ENCODE measurements around the gene HMGN5.

HMGN5 gene

DNA sequence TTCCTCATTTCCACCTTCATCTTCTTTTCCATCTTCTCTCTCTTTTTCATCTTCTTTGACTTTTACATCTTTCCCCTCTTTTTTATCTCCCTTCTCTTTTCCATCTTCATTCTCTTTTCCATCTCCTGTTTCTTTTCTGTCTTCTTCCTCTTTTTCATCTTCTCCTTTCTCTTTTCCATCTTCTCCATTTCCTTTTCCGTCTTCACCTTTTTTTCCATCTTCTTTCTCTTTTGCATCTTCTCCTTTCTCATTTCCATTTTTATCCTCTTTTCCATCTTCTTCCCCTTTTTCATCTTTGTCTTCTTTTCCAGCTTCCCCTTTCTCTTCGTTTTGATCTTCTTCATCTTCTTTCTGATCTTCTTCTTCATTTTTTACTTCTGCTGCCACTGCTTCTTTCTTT lies 87.0 kb downstream of the HMGN5 start:
- DNase-seq = no peak

DNA sequence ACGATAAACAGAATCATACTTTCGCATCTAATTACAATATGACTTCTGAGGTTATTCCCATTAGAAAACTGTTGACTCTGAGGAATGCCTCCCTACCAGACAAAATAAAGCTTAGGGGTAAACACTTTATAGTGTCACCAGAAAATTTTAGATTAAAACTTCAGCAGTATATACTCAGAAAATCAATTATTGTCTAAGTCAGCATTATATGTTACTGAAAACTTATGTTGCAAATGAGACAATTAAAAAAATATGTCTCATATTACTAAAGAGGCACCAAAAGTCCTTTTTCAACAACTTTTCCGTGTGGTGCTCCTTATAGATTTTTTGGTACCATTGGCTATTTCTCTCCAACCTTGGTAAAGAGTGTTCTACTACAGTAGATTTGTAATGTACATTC lies 91.4 kb downstream of the HMGN5 start:
- no peak for DNase-seq

DNA sequence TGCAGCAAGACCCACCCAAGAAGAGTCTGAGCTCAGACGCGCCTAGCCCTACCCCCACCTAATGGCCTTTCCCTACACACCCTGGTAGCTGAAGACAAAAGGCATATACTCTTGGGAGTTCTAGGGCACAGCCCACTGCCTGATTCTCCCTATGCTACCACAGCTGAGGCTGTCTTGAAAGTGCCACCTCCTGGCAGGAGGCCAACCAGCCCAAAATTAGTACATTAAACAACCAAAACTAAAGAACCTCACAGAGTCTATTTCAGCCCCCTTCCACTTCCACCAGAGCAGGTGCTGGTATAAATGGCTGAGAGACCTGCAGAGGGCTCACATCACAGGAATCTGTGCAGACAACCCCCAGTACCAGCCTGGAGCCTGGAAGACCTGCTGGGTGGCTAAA lies 119.1 kb downstream of the HMGN5 start:
- no peak for DNase-seq
